HepG2 (cell line): Measurements from ENCODE around the gene SYPL2. TPM values are rescaled to one million over a fixed set of nuclear protein-coding genes. Genes with fewer than 3 reads are reported as not detected.

Source experiments
- ATM ChIP-seq: fragments of 450-650 bp; IDR thresholded peaks from 2 replicates; pipeline ENCODE4 v1.7.1; 2017; ENCODE audit warnings: mild to moderate bottlenecking, borderline replicate concordance
- CCDC6 ChIP-seq: sonication (generic); formaldehyde crosslinking; IDR thresholded peaks from 2 replicates; pipeline ENCODE4 v1.8.1; 2022; ENCODE audit warnings: mild to moderate bottlenecking, missing genetic modification reagents, moderate library complexity
- CENPX ChIP-seq: sonication (generic); formaldehyde crosslinking; IDR thresholded peaks from 2 replicates; pipeline ENCODE4 v1.9.0; 2021; ENCODE audit warnings: mild to moderate bottlenecking, missing genetic modification reagents, moderate library complexity
- MTA3 ChIP-seq: sonication (generic); formaldehyde crosslinking; IDR thresholded peaks from 2 replicates; pipeline ENCODE4 v1.4.0; 2020; ENCODE audit warnings: missing genetic modification reagents
- NFIC ChIP-seq: IDR thresholded peaks from 2 replicates; pipeline ENCODE4 v1.6.1; 2012; ENCODE audit warnings: mild to moderate bottlenecking, low read length, inconsistent platforms
- PITX1 ChIP-seq: sonication (generic); formaldehyde crosslinking; IDR thresholded peaks from 2 replicates; pipeline ENCODE4 v1.5.1; 2020; ENCODE audit warnings: mild to moderate bottlenecking, missing genetic modification reagents
- SAP130 ChIP-seq: IDR thresholded peaks from 2 replicates; pipeline ENCODE4 v1.6.1; 2016; ENCODE audit warnings: low read depth
- ZBTB42 ChIP-seq: sonication (generic); formaldehyde crosslinking; IDR thresholded peaks from 2 replicates; pipeline ENCODE4 v1.5.0; 2020; ENCODE audit warnings: mild to moderate bottlenecking, missing genetic modification reagents
- ZNF205 ChIP-seq: IDR thresholded peaks from 2 replicates; pipeline ENCODE4 v1.6.1; 2018; ENCODE audit warnings: missing biosample characterization, missing genetic modification reagents
- ZNF703 ChIP-seq: sonication (generic); formaldehyde crosslinking; IDR thresholded peaks from 2 replicates; pipeline ENCODE4 v1.5.1; 2020; ENCODE audit warnings: missing genetic modification reagents, mild to moderate bottlenecking, moderate library complexity, borderline replicate concordance
- polyA plus RNA-seq, 8 experiments: library from polyadenylated mRNA; depleted of rRNA in 3 of 8; stranded (reverse) in 7 of 8; unstranded in 1 of 8; fragments of >200 nt; fragmentation: Illumina TruSeq in 4 of 8; extraction: Trizol in 4 of 8; gene quantifications; 2 replicates each; pipeline versions ENCODE4 v1.2.1 to v1.2.3, GENCODE V29; 2011 to 2016; ENCODE audit warnings: low read depth in 4 of 8, missing spikeins in 1 of 8, mixed read lengths in 1 of 8; ENCODE audit not compliant: insufficient read depth in 1 of 8
- total RNA-seq, 5 experiments: library from RNA; depleted of rRNA; stranded (reverse); fragments of >200 nt; fragmentation: Illumina TruSeq; extraction: Trizol; gene quantifications; 2 replicates each; pipeline ENCODE4 v1.2.3, GENCODE V29; 2016; ENCODE audit warnings: low read depth in 1 of 5
- TF ChIP-seq, protein P1 (sequence below): sonication (generic); formaldehyde crosslinking; IDR thresholded peaks from 2 replicates; pipeline ENCODE4 v1.5.0; 2020; ENCODE audit warnings: missing genetic modification reagents
- TF ChIP-seq, protein P2 (sequence below): sonication (generic); formaldehyde crosslinking; IDR thresholded peaks from 2 replicates; pipeline ENCODE4 v1.4.0; 2020; ENCODE audit warnings: missing genetic modification reagents, mild to moderate bottlenecking, borderline replicate concordance
- TF ChIP-seq, protein P3 (sequence below): sonication (generic); formaldehyde crosslinking; IDR thresholded peaks from 2 replicates; pipeline ENCODE4 v1.4.0; 2020; ENCODE audit warnings: mild to moderate bottlenecking, missing genetic modification reagents
- TF ChIP-seq, protein P4 (sequence below): sonication (generic); formaldehyde crosslinking; IDR thresholded peaks from 2 replicates; pipeline ENCODE4 v1.8.0; 2022; ENCODE audit warnings: missing genetic modification reagents, mild to moderate bottlenecking, inconsistent platforms, borderline replicate concordance
- TF ChIP-seq, protein P5 (sequence below), 2 experiments: IDR thresholded peaks; 2 replicates each; pipeline ENCODE4 v1.6.1; 2011 to 2012; ENCODE audit warnings: low read length in 2 of 2, borderline replicate concordance in 1 of 2, low read depth in 1 of 2, mild to moderate bottlenecking in 1 of 2, moderate library complexity in 1 of 2
- TF ChIP-seq, protein P6 (sequence below): sonication (generic); formaldehyde crosslinking; IDR thresholded peaks from 2 replicates; pipeline ENCODE4 v1.4.0; 2020; ENCODE audit warnings: missing genetic modification reagents, low read depth, mild to moderate bottlenecking, borderline replicate concordance

SYPL2 gene
- total and polyA plus RNA-seq, 2 of the 13 experiments (the other 11 are each of a cell fraction or from before 2014, with no cell fraction given) = 0.17 to 0.24 TPM

DNA sequence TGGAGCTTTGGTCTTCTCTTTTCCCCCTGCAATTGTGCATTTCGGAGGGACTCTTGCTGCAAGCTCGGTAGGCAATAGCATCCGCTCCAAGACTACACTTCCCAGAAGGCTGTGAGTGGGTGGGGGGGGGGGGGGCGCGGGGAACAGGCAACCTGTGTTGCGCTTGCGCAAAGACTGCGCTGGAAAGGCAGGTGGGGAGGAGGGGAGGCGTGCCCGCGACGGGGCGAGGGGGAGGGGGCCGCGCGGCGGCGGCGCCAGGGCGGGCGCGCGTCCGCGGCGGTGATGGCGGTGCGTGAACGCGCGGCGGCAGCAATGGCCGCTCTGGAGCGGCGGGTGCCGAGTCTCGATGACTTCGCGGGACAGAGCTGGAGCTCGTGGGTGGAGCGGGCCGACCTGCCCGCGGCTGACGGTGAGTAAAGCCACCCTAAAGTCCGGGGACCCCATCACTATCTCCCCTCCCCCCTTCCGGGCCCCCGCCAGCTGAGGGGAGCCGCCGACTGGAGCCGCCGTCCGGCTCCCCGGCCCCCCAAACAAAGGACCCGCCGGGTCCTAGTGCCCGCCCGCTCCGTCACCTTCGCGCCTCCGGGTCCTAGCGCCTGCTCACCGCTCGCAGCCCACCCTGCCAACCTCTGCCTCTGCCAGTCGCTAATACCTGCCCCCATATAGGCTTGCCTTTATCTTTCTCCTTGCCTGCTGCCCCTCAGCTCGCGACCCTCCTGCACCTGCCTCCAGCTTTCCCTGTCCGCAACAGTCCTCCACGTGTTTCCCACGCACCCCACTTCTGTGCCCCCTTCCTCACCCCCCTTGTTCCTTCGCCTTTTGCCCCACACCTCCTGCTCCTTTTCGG lies 17.5 kb downstream of the SYPL2 start, which contains the start of gene ATXN7L2 (continued):
- TF ChIP-seq, protein P1, sequence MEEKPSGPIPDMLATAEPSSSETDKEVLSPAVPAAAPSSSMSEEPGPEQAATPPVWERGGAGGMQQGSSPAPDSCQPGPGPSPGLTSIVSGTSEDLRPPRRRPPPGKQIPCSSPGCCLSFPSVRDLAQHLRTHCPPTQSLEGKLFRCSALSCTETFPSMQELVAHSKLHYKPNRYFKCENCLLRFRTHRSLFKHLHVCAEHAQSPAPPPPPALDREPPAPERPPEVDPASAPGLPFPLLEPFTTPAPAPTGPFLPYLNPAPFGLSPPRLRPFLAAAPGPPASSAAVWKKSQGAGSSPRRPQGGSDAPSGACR = peak; percentile 95; the same call in 1 of the 2 replicates
- TF ChIP-seq, protein P2, sequence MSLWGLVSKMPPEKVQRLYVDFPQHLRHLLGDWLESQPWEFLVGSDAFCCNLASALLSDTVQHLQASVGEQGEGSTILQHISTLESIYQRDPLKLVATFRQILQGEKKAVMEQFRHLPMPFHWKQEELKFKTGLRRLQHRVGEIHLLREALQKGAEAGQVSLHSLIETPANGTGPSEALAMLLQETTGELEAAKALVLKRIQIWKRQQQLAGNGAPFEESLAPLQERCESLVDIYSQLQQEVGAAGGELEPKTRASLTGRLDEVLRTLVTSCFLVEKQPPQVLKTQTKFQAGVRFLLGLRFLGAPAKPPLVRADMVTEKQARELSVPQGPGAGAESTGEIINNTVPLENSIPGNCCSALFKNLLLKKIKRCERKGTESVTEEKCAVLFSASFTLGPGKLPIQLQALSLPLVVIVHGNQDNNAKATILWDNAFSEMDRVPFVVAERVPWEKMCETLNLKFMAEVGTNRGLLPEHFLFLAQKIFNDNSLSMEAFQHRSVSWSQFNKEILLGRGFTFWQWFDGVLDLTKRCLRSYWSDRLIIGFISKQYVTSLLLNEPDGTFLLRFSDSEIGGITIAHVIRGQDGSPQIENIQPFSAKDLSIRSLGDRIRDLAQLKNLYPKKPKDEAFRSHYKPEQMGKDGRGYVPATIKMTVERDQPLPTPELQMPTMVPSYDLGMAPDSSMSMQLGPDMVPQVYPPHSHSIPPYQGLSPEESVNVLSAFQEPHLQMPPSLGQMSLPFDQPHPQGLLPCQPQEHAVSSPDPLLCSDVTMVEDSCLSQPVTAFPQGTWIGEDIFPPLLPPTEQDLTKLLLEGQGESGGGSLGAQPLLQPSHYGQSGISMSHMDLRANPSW (CRISPR knock-in tag) = 0 out of 2 replicates have a peak, but pooled peaks have one; percentile 42
- TF ChIP-seq, protein P3, sequence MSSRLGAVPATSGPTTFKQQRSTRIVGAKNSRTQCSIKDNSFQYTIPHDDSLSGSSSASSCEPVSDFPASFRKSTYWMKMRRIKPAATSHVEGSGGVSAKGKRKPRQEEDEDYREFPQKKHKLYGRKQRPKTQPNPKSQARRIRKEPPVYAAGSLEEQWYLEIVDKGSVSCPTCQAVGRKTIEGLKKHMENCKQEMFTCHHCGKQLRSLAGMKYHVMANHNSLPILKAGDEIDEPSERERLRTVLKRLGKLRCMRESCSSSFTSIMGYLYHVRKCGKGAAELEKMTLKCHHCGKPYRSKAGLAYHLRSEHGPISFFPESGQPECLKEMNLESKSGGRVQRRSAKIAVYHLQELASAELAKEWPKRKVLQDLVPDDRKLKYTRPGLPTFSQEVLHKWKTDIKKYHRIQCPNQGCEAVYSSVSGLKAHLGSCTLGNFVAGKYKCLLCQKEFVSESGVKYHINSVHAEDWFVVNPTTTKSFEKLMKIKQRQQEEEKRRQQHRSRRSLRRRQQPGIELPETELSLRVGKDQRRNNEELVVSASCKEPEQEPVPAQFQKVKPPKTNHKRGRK = 0 out of 2 replicates have a peak, but pooled peaks have one; percentile 34
- TF ChIP-seq NFIC (no peak), MTA3 (CRISPR knock-in tag) (no peak), CCDC6 (peak; percentile 78; the same call in 1 of the 2 replicates), ATM (no peak), SAP130 (CRISPR knock-in tag) (peak; percentile 69), ZBTB42 (peak; percentile 53; the same call in 1 of the 2 replicates), PITX1 (0 out of 2 replicates have a peak, but pooled peaks have one; percentile 55), CENPX (CRISPR knock-in tag) (no peak), ZNF205 (CRISPR knock-in tag) (0 out of 2 replicates have a peak, but pooled peaks have one; percentile 55), ZNF703 (CRISPR knock-in tag) (no peak)
- TF ChIP-seq, protein P4, sequence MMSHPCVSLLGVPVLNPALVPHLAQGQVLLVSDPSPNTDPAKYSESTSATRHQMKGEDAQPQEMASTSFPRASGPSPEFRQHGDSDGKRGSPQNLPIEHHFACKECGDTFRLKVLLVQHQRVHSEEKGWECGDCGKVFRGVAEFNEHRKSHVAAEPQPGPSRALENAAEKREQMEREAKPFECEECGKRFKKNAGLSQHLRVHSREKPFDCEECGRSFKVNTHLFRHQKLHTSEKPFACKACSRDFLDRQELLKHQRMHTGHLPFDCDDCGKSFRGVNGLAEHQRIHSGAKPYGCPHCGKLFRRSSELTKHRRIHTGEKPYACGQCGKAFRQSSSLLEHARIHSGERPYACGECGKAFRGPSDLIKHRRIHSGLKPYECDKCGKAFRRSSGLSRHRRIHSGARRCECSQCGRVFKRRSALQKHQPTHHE = no peak
- TF ChIP-seq, protein P5, sequence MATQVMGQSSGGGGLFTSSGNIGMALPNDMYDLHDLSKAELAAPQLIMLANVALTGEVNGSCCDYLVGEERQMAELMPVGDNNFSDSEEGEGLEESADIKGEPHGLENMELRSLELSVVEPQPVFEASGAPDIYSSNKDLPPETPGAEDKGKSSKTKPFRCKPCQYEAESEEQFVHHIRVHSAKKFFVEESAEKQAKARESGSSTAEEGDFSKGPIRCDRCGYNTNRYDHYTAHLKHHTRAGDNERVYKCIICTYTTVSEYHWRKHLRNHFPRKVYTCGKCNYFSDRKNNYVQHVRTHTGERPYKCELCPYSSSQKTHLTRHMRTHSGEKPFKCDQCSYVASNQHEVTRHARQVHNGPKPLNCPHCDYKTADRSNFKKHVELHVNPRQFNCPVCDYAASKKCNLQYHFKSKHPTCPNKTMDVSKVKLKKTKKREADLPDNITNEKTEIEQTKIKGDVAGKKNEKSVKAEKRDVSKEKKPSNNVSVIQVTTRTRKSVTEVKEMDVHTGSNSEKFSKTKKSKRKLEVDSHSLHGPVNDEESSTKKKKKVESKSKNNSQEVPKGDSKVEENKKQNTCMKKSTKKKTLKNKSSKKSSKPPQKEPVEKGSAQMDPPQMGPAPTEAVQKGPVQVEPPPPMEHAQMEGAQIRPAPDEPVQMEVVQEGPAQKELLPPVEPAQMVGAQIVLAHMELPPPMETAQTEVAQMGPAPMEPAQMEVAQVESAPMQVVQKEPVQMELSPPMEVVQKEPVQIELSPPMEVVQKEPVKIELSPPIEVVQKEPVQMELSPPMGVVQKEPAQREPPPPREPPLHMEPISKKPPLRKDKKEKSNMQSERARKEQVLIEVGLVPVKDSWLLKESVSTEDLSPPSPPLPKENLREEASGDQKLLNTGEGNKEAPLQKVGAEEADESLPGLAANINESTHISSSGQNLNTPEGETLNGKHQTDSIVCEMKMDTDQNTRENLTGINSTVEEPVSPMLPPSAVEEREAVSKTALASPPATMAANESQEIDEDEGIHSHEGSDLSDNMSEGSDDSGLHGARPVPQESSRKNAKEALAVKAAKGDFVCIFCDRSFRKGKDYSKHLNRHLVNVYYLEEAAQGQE (IDR thresholded peaks at IDR 0.05; ENCODE audit: borderline replicate concordance in 1 of 2, low read depth in 1 of 2, low read length in 2 of 2) = peak in 1 of 2 experiments; percentile 65; a peak in 2 of 4 replicates
- TF ChIP-seq, protein P6, sequence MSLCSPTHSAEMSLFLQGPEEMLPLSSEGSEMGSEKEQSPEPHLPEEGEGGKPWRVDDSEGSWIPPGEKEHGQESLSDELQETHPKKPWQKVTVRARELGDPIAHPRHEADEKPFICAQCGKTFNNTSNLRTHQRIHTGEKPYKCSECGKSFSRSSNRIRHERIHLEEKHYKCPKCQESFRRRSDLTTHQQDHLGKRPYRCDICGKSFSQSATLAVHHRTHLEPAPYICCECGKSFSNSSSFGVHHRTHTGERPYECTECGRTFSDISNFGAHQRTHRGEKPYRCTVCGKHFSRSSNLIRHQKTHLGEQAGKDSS (CRISPR knock-in tag) = peak; percentile 78
